ENCODE results near the gene RAD51B. TPM values are rescaled to one million over a fixed set of nuclear protein-coding genes. Genes with fewer than 3 reads are reported as not detected.

Gene RAD51B
- total and polyA plus RNA-seq, 2 experiments from 2014 or later = 11.7 to 17.8 TPM

GRCh38 chr14:68060198-68060597 is 240.6 kb downstream of the RAD51B start:
- Histone ChIP-seq H3K36me3 (no peaks in the 10 kb centered on the region), H3K4me1 (ENCODE audit: low read depth) (no peaks in the 10 kb centered on the region), H3K27me3 (no peaks in the 10 kb centered on the region), H3K9me3 (ENCODE audit: low read depth) (no peaks in the 10 kb centered on the region), H3K4me3 (no peak overlapping the region), H3K27ac (no peak overlapping the region)
- no peak for TF ChIP-seq CTCF (IDR thresholded peaks at IDR 0.05; ENCODE audit: low read depth, low read length)
- no peak for DNase-seq (ENCODE audit: low read depth in 1 of 2, low spot score in 1 of 2)

GRCh38 chr14:68062651-68063050 is 243.1 kb downstream of the RAD51B start:
- no peak for TF ChIP-seq CTCF (IDR thresholded peaks at IDR 0.05; ENCODE audit: low read depth, low read length)
- no peaks in the 10 kb centered on the region for H3K9me3 ChIP-seq (ENCODE audit: low read depth)
- H3K4me1 ChIP-seq (ENCODE audit: low read depth) = no peaks in the 10 kb centered on the region
- no peak overlapping the region for H3K27ac ChIP-seq
- no peaks in the 10 kb centered on the region for H3K27me3 ChIP-seq
- H3K36me3 ChIP-seq = no peaks in the 10 kb centered on the region
- no peak overlapping the region for H3K4me3 ChIP-seq
- no peak for DNase-seq (ENCODE audit: low read depth in 1 of 2, low spot score in 1 of 2)

- H3K4me3 ChIP-seq = no peak overlapping the region
- no peak for DNase-seq (ENCODE audit: low read depth in 1 of 2, low spot score in 1 of 2)
- H3K4me1 ChIP-seq (ENCODE audit: low read depth) = no peaks in the 10 kb centered on the region
- no peaks in the 10 kb centered on the region for H3K36me3 ChIP-seq
- no peak overlapping the region for H3K27ac ChIP-seq
- no peaks in the 10 kb centered on the region for H3K9me3 ChIP-seq (ENCODE audit: low read depth)
- H3K27me3 ChIP-seq = no peaks in the 10 kb centered on the region
- no peak for TF ChIP-seq CTCF (IDR thresholded peaks at IDR 0.05; ENCODE audit: low read depth, low read length)
Measured at GRCh38 chr14:68065322-68065721, 245.7 kb downstream of the RAD51B start.

GRCh38 chr14:68074765-68075381 is 255.3 kb downstream of the RAD51B start:
- no peak overlapping the region for H3K27ac ChIP-seq
- DNase-seq (ENCODE audit: low read depth in 1 of 2, low spot score in 1 of 2) = no peak
- no peak for TF ChIP-seq CTCF (IDR thresholded peaks at IDR 0.05; ENCODE audit: low read depth, low read length)

GRCh38 chr14:68075382-68076029 is 255.9 kb downstream of the RAD51B start:
- H3K36me3 ChIP-seq = no peaks in the 10 kb centered on the region
- H3K4me1 ChIP-seq (ENCODE audit: low read depth) = peaks cover 5% of the 10 kb centered on the region
- H3K9me3 ChIP-seq (ENCODE audit: low read depth) = no peaks in the 10 kb centered on the region
- H3K27ac ChIP-seq = no peak overlapping the region
- no peak overlapping the region for H3K4me3 ChIP-seq
- H3K27me3 ChIP-seq = no peaks in the 10 kb centered on the region
- no peak for DNase-seq (ENCODE audit: low read depth in 1 of 2, low spot score in 1 of 2)
- no peak for TF ChIP-seq CTCF (IDR thresholded peaks at IDR 0.05; ENCODE audit: low read depth, low read length)

More at GRCh38 chr14:68074765-68075381, 255.3 kb downstream of the RAD51B start:
- H3K27me3 ChIP-seq = no peaks in the 10 kb centered on the region
- H3K4me1 ChIP-seq (ENCODE audit: low read depth) = no peaks in the 10 kb centered on the region
- no peaks in the 10 kb centered on the region for H3K9me3 ChIP-seq (ENCODE audit: low read depth)
- no peak overlapping the region for H3K4me3 ChIP-seq
- no peaks in the 10 kb centered on the region for H3K36me3 ChIP-seq
